H1 (cell line): ENCODE measurements around the gene ELMOD1. TPM values are rescaled to one million over a fixed set of nuclear protein-coding genes. Genes with fewer than 3 reads are reported as not detected.

Source experiments
- CTCF ChIA-PET: fragments of 300-600 bp; sonication (Branson Sonifier 250); formaldehyde crosslinking; loops from one replicate; lab custom pipeline; 2021; ENCODE audit not compliant: partially characterized antibody; lab: Charles Lee
- POLR2A ChIA-PET: fragments of 300-600 bp; sonication (Branson Sonifier 250); formaldehyde crosslinking; loops from one replicate; lab custom pipeline; 2021; ENCODE audit warnings: inconsistent platforms; ENCODE audit not compliant: partially characterized antibody; lab: Charles Lee
- DNase-seq, 2 experiments: peaks; one replicate each; pipeline versions ENCODE4 v3.0.0 to v3.0.0-alpha.2; 2010 to 2022; ENCODE audit warnings: low spot score in 2 of 2, low read depth in 1 of 2, mixed read lengths in 1 of 2
- FAIRE-seq: peaks from 2 replicates; lab custom pipeline; 2011; peaks lifted over from hg19 to GRCh38; lab: Jason Lieb, UNC
- H2AFZ ChIP-seq: 2 replicates; pipeline ENCODE4 v1.8.1; 2012; ENCODE audit warnings: low read length, inconsistent platforms
- H2AK5ac ChIP-seq: 2 replicates; pipeline ENCODE4 v1.6.1; 2013; ENCODE audit warnings: low read depth, low read length
- H2BK120ac ChIP-seq: replicated peaks from 2 replicates; pipeline ENCODE3; 2013; ENCODE audit warnings: low read depth, low read length, inconsistent platforms
- H2BK12ac ChIP-seq: 2 replicates; pipeline ENCODE4 v1.6.1; 2013; ENCODE audit warnings: low read depth, low read length
- H2BK15ac ChIP-seq: 2 replicates; pipeline ENCODE4 v1.6.1; 2013; ENCODE audit warnings: low read length
- H2BK20ac ChIP-seq: 2 replicates; pipeline ENCODE4 v1.6.1; 2013; ENCODE audit warnings: low read length
- H2BK5ac ChIP-seq: 2 replicates; pipeline ENCODE4 v1.6.1; 2013; ENCODE audit warnings: low read depth, low read length
- H3K14ac ChIP-seq: 2 replicates; pipeline ENCODE4 v1.6.1; 2013; ENCODE audit warnings: inconsistent platforms; ENCODE audit not compliant: insufficient read length
- H3K18ac ChIP-seq: 2 replicates; pipeline ENCODE4 v1.6.1; 2013; ENCODE audit warnings: low read length; ENCODE audit errors: extremely low read depth
- H3K23ac ChIP-seq: 2 replicates; pipeline ENCODE4 v1.6.1; 2013; ENCODE audit warnings: inconsistent platforms; ENCODE audit not compliant: insufficient read length
- H3K23me2 ChIP-seq: 2 replicates; pipeline ENCODE4 v1.6.1; 2013; ENCODE audit warnings: low read depth, low read length
- H3K27ac ChIP-seq: 2 replicates; pipeline ENCODE4 v1.6.1; 2011; ENCODE audit warnings: low read depth, low read length, inconsistent platforms
- H3K27me3 ChIP-seq, 4 experiments: replicated peaks in 1 of 4; 1 replicate in 1 of 4; 2 replicates in 3 of 4; pipeline versions ENCODE4 v1.6.1 to v1.8.1; 2011 to 2013; ENCODE audit warnings: low read length in 3 of 4, mild to moderate bottlenecking in 3 of 4, inconsistent platforms in 2 of 4, mixed read lengths in 2 of 4, moderate library complexity in 1 of 4; ENCODE audit not compliant: control insufficient read depth in 3 of 4, insufficient read depth in 3 of 4; ENCODE audit errors: extremely low read depth in 1 of 4
- H3K36me3 ChIP-seq, 4 experiments: 2 replicates each; pipeline versions ENCODE4 v1.6.1 to v1.8.1; 2011 to 2013; ENCODE audit warnings: mild to moderate bottlenecking in 4 of 4, low read length in 3 of 4, moderate library complexity in 2 of 4, control low read depth in 1 of 4, inconsistent platforms in 1 of 4; ENCODE audit not compliant: insufficient read depth in 4 of 4, control insufficient read depth in 2 of 4
- H3K4ac ChIP-seq: replicated peaks from 2 replicates; pipeline ENCODE3; 2013; ENCODE audit warnings: low read length, low read depth, mixed read lengths, inconsistent platforms; ENCODE audit not compliant: insufficient read length
- H3K4me1 ChIP-seq, 4 experiments: replicated peaks in 1 of 4; 1 replicate in 1 of 4; 2 replicates in 3 of 4; pipeline versions ENCODE4 v1.6.1 to v1.8.1; 2011 to 2013; ENCODE audit warnings: low read length in 3 of 4, inconsistent platforms in 2 of 4, mixed read lengths in 1 of 4; ENCODE audit not compliant: insufficient read depth in 4 of 4, control insufficient read depth in 3 of 4
- H3K4me2 ChIP-seq, 2 experiments: 2 replicates each; pipeline versions ENCODE4 v1.6.1 to v1.8.1; 2011 to 2013; ENCODE audit warnings: low read depth in 2 of 2, low read length in 2 of 2, control low read depth in 1 of 2, inconsistent platforms in 1 of 2, mild to moderate bottlenecking in 1 of 2; ENCODE audit not compliant: insufficient read depth in 1 of 2
- H3K4me3 ChIP-seq, 4 experiments: fragments of 200-600, 300-600 bp in 1 of 4; sonication (generic), shearing (Covaris generic), sonication (Bioruptor Twin) in 1 of 4; 2 replicates each; pipeline versions ENCODE4 v1.5.1 to v1.8.1; 2011 to 2016; ENCODE audit warnings: low read length in 4 of 4, low read depth in 3 of 4, control low read depth in 2 of 4, inconsistent platforms in 2 of 4, mild to moderate bottlenecking in 2 of 4, mixed read lengths in 1 of 4, moderate library complexity in 1 of 4; ENCODE audit not compliant: insufficient read depth in 2 of 4; ENCODE audit errors: extremely low read depth in 1 of 4
- H3K56ac ChIP-seq: replicated peaks from 2 replicates; pipeline ENCODE3; 2013; ENCODE audit warnings: low read depth, mild to moderate bottlenecking, mixed read lengths, low read length, inconsistent platforms; ENCODE audit not compliant: insufficient read length
- H3K79me1 ChIP-seq: 2 replicates; pipeline ENCODE4 v1.6.1; 2013; ENCODE audit warnings: low read depth, low read length, control low read depth
- H3K79me2 ChIP-seq, 2 experiments: 2 replicates each; pipeline versions ENCODE4 v1.6.1 to v1.8.1; 2012 to 2013; ENCODE audit warnings: low read length in 2 of 2, mild to moderate bottlenecking in 2 of 2, inconsistent platforms in 1 of 2; ENCODE audit not compliant: insufficient read depth in 2 of 2, control insufficient read depth in 1 of 2
- H3K9ac ChIP-seq, 4 experiments: replicated peaks in 1 of 4; 1 replicate in 1 of 4; 2 replicates in 3 of 4; pipeline versions ENCODE4 v1.6.1 to v1.8.1; 2011 to 2013; ENCODE audit warnings: low read depth in 3 of 4, low read length in 3 of 4, control low read depth in 2 of 4, mild to moderate bottlenecking in 2 of 4, moderate library complexity in 2 of 4, inconsistent platforms in 1 of 4; ENCODE audit errors: extremely low read depth in 1 of 4
- H3K9me3 ChIP-seq, 2 experiments: 2 replicates each; pipeline versions ENCODE4 v1.6.1 to v1.8.1; 2012 to 2013; ENCODE audit warnings: mild to moderate bottlenecking in 2 of 2, moderate library complexity in 2 of 2, control low read depth in 1 of 2, inconsistent platforms in 1 of 2, low read depth in 1 of 2, low read length in 1 of 2, mixed read lengths in 1 of 2; ENCODE audit not compliant: insufficient read depth in 2 of 2
- H4K20me1 ChIP-seq, 2 experiments: replicated peaks in 1 of 2; 2 replicates each; pipeline versions ENCODE3 to v1.8.1; 2011 to 2013; ENCODE audit warnings: inconsistent platforms in 2 of 2, low read length in 2 of 2, mild to moderate bottlenecking in 1 of 2; ENCODE audit not compliant: insufficient read depth in 2 of 2, control insufficient read depth in 1 of 2
- H4K5ac ChIP-seq: 2 replicates; pipeline ENCODE4 v1.6.1; 2013; ENCODE audit warnings: low read length, low read depth, mixed read lengths, inconsistent platforms; ENCODE audit not compliant: insufficient read length
- H4K8ac ChIP-seq: 2 replicates; pipeline ENCODE4 v1.8.0; 2013; ENCODE audit warnings: mild to moderate bottlenecking, moderate library complexity, low read length, inconsistent platforms; ENCODE audit not compliant: insufficient read depth; ENCODE audit errors: extremely low read depth
- H4K91ac ChIP-seq: replicated peaks from 2 replicates; pipeline ENCODE3; 2013; ENCODE audit warnings: low read length, mixed read lengths, inconsistent platforms; ENCODE audit not compliant: insufficient read length
- ASH2L ChIP-seq: fragments of 200-600, 300-600 bp; sonication (generic); IDR thresholded peaks from one replicate; pipeline ENCODE4 v1.7.1; 2017; ENCODE audit warnings: low read length
- BACH1 ChIP-seq: IDR thresholded peaks from 2 replicates; pipeline ENCODE4 v1.6.1; 2012; ENCODE audit warnings: low read length, improper control_type of control experiment
- CREB1 ChIP-seq: IDR thresholded peaks from 2 replicates; pipeline ENCODE4 v1.6.1; 2012; ENCODE audit warnings: inconsistent platforms
- GABPA ChIP-seq: IDR thresholded peaks from 2 replicates; pipeline ENCODE4 v1.6.1; 2011; ENCODE audit warnings: mild to moderate bottlenecking, low read length, moderate library complexity, borderline replicate concordance; ENCODE audit not compliant: insufficient read depth
- HDAC6 ChIP-seq: IDR thresholded peaks from one replicate; pipeline ENCODE4 v1.7.1; 2012; ENCODE audit warnings: low read depth, mild to moderate bottlenecking, inconsistent platforms, low read length, moderate library complexity
- NANOG ChIP-seq: IDR thresholded peaks from 2 replicates; pipeline ENCODE4 v1.6.1; 2011; ENCODE audit warnings: low read length, low read depth, mild to moderate bottlenecking, inconsistent platforms; ENCODE audit not compliant: insufficient read depth, poor library complexity, severe bottlenecking
- RXRA ChIP-seq: IDR thresholded peaks from 2 replicates; pipeline ENCODE4 v1.6.1; 2011; ENCODE audit warnings: low read depth, mild to moderate bottlenecking, low read length, moderate library complexity; ENCODE audit not compliant: insufficient read depth
- SIX5 ChIP-seq: IDR thresholded peaks from 2 replicates; pipeline ENCODE4 v1.6.1; 2011; ENCODE audit warnings: mild to moderate bottlenecking, low read depth, low read length
- TCF12 ChIP-seq: IDR thresholded peaks from 2 replicates; pipeline ENCODE4 v1.6.1; 2011; ENCODE audit warnings: low read depth, mild to moderate bottlenecking, low read length
- YY1 ChIP-seq: IDR thresholded peaks from 2 replicates; pipeline ENCODE4 v1.6.1; 2011; ENCODE audit warnings: low read depth, mild to moderate bottlenecking, low read length
- ZNF274 ChIP-seq: IDR thresholded peaks from 2 replicates; pipeline ENCODE4 v1.7.0; 2012; ENCODE audit warnings: low read length, borderline replicate concordance; ENCODE audit errors: extremely low read depth
- WGBS, 2 experiments: shearing (Covaris generic) in 1 of 2; methylation state at CpG; one replicate each; pipeline versions ENCODE4 v1.1.6 to v1.1.7; 2013 to 2015; ENCODE audit warnings: low lambda C conversion rate in 2 of 2, mixed read lengths in 2 of 2, inconsistent platforms in 1 of 2, low coverage in 1 of 2, missing lambda C conversion rate in 1 of 2; ENCODE audit not compliant: insufficient replicate concordance in 2 of 2, insufficient coverage in 1 of 2, insufficient read length in 1 of 2; ENCODE audit errors: extremely low coverage in 1 of 2, missing lambda C conversion rate in 1 of 2; 5-methylcytosine and 5-hydroxymethylcytosine counted together
- polyA plus RNA-seq, 7 experiments: library from polyadenylated mRNA; depleted of rRNA in 3 of 7; stranded (reverse) in 5 of 7; unstranded in 2 of 7; fragments of >200 nt in 5 of 7; fragments of 200-250 nt in 2 of 7; gene quantifications; 1 replicate in 5 of 7; 2 replicates in 1 of 7; 4 replicates in 1 of 7; pipeline versions ENCODE4 v1.2.1 to v1.2.3, GENCODE V29; 2011 to 2013; ENCODE audit warnings: missing spikeins in 2 of 7, mixed read lengths in 2 of 7
- total RNA-seq: library from RNA; stranded (reverse); fragmentation: NEBNext Ultra II Directional; extraction: Animal tissue kit (Norgen Biotek cat#: 25700); gene quantifications from 2 replicates; pipeline ENCODE4 v1.2.1, GENCODE V29; 2021
- TF ChIP-seq, protein P1 (sequence below): IDR thresholded peaks from 2 replicates; pipeline ENCODE4 v1.6.1; 2011; ENCODE audit warnings: low read depth, mild to moderate bottlenecking, low read length; ENCODE audit not compliant: insufficient read depth

The ELMOD1 gene
- total and polyA plus RNA-seq, 2 of the 8 experiments (the other 6 are each of a cell fraction or from before 2014, with no cell fraction given), result 0.47 to 1.6 TPM

DNA sequence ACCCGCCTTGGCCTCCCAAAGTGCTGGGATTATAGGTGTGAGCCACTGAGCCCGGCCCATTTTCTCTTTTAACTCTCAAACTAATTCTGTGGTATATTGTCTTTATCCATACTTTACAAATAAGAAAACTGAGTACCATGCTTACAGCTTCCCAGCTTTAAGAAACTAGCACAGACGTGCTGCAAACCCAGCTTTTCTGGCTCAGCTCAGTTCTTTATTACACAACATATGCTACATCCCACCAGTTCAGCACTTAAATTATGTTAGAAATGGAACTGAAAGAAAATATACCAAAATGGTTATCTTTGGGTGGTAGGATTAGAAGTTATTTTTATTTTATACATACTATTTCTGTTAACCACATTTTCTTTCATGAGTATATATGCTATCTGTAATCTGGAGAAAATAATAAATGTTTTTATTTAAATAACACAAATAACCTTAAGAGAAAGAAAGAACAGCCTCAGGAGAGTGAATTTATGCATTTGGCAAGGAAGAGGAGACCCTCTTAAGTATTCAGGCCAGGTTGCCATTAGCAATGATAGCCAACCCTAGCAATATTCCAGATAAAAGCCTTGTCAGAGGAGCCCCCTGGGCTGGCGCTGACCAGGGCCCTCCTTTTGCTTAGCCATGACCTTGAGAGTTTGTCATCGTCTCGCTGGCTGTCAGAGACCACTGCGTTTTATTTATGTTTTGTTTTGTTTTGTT, 87.1 kb downstream of the ELMOD1 start:
- Histone ChIP-seq H3K27ac (no peak overlapping the region), H3K9me3 (no peaks in the 10 kb centered on the region), H2AFZ (no peak overlapping the region), H4K91ac (no peak overlapping the region), H3K4me1 (no peaks in the 10 kb centered on the region), H3K36me3 (no peaks in the 10 kb centered on the region), H3K14ac (no peak overlapping the region), H3K18ac (no peak overlapping the region), H2BK15ac (no peak overlapping the region), H2BK12ac (no peak overlapping the region), H2BK5ac (no peak overlapping the region), H3K27me3 (no peaks in the 10 kb centered on the region), H2BK20ac (no peak overlapping the region), H4K5ac (no peak overlapping the region), H3K79me2 (no peaks in the 10 kb centered on the region), H3K4ac (no peak overlapping the region), H4K20me1 (no peaks in the 10 kb centered on the region), H3K79me1 (no peaks in the 10 kb centered on the region), H3K56ac (no peak overlapping the region), H2AK5ac (no peak overlapping the region), H3K23me2 (no peaks in the 10 kb centered on the region), H3K4me2 (no peak overlapping the region), H3K4me3 (no peak overlapping the region), H3K23ac (no peak overlapping the region), H4K8ac (no peak overlapping the region), H2BK120ac (no peak overlapping the region), H3K9ac (no peak overlapping the region)
- ChIA-PET CTCF (interaction anchor here (1.3 to 12.9 kb wide), 4 partner anchors 12 to 104 kb away, joined by 3 to 398 read pairs (median 19); partner anchors contain the start of gene ALKBH8), POLR2A (no interaction called here)
- FAIRE-seq (no peak), DNase-seq (no peak)
- TF ChIP-seq ASH2L (no peak), NANOG (no peak), BACH1 (no peak), TCF12 (no peak), YY1 (no peak), CREB1 (no peak), GABPA (no peak), ZNF274 (no peak), SIX5 (no peak), RXRA (no peak), HDAC6 (no peak)
- TF ChIP-seq, protein P1, sequence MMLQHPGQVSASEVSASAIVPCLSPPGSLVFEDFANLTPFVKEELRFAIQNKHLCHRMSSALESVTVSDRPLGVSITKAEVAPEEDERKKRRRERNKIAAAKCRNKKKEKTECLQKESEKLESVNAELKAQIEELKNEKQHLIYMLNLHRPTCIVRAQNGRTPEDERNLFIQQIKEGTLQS, result no peak
- 90% methylated on average over 7 of the region's 7 CpGs; no CpG with 5 or more reads in 1 of the 2 experiments for WGBS, 2 experiments
